GM08714 (cell line): Measurements from ENCODE around the gene SLC38A9.

Experiments
- H3K4me3 ChIP-seq: fragments of 200-500 bp; sonication (Bioruptor generic); 2 replicates; pipeline ENCODE4 v1.5.1; 2014; ENCODE audit warnings: mild to moderate bottlenecking, low read length, inconsistent platforms
- ZNF274 ChIP-seq: IDR thresholded peaks from 2 replicates; pipeline ENCODE4 v1.6.1; 2012; ENCODE audit warnings: mild to moderate bottlenecking, low read depth, low read length

The SLC38A9 gene

DNA sequence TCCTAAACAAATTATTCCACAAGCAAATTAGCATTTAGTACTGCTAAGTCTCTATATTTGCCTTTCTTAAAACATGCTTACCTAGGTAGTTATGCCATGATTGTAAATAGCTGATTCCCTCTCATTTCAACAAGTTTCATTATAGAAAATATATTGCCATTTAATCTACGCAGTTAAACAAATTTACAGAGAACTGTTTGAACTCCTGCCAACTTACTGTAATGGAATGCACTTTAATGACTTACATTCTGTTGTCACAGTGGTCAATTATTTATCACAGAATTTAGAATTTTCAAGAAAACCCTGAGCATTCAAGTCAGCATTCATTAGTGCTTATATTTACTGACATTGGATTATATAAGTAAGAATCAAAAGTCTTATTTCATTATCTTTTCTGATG, 19.6 kb downstream of the SLC38A9 start:
- no peak for TF ChIP-seq ZNF274
- no peak overlapping the region for H3K4me3 ChIP-seq

DNA sequence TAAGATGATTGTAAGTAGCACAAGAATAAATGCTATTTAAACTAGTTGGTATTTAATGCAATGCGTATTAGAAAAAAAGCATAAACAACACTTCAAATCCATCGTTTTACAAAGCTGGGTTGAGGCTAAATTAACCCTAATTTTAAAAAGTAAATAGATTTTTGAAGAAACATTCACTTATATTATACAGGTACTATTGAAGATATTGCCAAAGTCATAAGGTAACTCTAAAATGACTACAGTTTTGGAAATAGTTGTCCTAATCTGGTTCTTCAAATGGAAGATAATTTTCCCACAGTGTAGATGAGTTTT, 20.1 kb downstream of the SLC38A9 start:
- TF ChIP-seq ZNF274, result no peak
- H3K4me3 ChIP-seq, result no peak overlapping the region

DNA sequence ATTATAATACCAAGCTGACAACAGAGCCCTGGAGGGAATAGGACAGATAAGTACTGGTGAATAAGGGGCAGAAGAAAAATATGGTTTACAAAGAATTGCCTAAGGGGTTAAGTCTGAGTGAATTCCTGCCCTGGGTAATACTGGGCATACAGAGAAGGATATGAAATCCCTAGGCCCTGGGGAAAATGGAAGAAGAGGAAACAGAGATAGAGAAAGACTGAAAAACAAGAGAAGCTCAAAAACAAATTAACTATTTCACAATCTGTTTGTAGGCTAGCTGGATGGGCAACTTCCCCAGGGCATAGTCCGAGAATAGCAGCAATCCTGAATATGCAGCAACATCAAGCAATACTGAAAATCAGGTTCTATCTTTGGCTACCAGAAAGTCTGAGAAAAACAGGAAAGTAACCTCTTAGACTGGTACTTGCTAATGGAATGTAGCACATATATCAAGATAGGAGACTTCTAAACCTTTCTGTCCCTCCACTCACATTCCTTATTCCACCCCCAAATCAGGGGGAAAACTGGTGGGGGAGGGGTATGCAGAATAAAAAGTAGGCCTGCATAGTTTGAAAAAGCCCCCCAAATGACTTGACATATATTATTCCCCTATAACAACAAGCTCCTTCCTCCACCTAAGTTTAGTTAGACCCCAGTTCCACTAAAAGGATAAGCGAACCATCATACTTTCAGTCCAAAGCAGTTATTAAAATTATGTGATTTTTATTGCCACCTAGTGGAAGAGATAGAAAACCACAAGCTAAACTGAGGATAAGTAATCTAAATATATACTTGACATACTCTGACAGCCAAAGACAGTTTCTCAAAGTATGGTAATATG, 20.6 kb downstream of the SLC38A9 start:
- no peak overlapping the region for H3K4me3 ChIP-seq
- TF ChIP-seq ZNF274, result no peak

DNA sequence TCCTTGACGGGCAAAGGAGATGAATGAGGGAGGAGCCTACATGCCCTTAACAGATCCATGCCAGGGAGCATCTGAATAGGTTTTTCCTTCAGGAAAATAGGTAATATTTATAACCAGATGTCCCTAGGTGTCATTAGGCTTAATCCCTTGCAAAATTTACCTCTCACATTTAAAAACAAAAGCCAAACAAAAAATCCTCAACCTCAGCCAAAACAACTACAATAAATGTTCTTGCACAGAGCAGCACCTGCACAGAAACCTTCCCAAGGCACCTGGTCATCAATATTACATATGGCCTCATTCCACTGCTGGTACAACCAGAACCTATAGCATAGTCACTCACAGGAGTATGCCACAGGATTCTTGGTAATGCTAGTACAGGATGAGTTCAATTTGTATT, 30.1 kb downstream of the SLC38A9 start:
- no peak for TF ChIP-seq ZNF274
- no peak overlapping the region for H3K4me3 ChIP-seq

DNA sequence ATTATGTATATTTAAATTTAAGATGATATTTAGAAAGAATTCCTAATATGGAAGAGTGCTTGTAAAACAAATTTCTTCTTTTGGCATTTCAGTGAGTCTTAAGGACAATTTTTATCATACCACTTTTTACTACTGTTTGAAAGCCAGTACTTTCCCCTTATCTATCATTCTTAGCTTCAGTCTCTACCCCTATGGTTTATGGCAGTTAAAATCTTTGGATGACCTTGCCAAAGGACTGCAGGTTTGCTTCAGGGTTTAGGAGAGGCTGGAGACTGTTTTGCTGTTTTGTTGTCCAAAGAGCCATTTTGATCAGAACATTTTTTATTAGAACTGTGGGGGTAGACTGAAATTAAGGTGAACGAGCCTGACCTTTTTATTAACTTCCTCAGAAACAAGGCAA, 30.8 kb downstream of the SLC38A9 start:
- TF ChIP-seq ZNF274, result no peak
- H3K4me3 ChIP-seq, result no peak overlapping the region

DNA sequence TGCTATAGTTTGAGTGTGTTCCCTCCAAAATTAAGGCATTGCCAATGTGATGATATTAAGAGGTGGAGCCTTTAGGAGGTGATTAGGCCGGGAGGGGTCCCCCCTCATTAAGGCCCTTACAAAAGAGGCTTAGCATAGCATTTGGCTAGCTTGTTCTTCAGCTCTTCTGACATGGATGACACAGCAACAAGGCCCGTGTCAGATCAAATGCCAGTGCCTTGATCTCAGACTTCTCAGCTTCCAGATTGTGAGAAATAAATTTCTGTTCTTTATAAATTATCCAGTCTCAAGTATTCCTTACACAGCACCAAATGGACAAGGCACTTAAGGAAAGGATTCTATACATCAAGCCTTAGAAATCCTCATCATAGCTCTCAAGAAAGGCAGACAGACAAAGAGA, 31.8 kb downstream of the SLC38A9 start:
- TF ChIP-seq ZNF274, result no peak
- H3K4me3 ChIP-seq, result no peak overlapping the region

DNA sequence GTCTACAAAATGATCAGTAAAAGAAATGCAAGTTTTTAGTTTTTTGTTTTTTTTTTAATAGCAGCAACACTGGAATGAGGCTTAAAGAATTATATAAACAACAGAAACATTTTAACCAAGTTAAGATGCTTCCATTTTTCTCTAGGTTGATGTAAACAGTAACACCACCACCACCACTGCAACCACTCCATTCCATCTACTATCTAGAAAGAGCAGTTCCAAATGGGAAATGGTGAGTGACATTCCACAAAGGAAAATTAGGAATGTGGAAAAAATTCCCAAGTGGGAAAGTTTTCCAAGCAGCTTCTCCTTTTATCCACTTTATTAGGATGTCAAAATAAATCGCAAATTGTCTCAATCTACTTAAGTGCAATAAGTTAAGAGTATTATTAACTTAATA, 32.6 kb downstream of the SLC38A9 start:
- H3K4me3 ChIP-seq, result no peak overlapping the region
- no peak for TF ChIP-seq ZNF274

DNA sequence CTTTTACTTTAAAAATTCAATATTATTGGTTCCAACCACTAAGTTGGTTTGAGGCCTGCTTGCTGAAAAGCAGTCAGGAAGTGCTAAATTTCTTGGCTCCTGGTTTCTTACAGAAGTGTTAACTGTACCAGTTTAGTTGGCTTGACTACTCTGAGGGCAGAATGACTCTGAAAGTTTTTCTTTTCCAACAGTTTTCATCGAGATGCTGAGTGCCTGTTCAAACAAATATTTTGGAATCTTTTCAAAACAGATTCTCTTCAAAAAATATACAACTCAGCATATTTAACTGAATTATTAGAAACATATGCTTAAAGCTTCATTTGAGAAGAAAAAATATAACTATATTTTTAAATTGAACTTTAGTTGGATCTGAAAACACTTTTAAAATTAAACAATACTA, 37.0 kb downstream of the SLC38A9 start:
- TF ChIP-seq ZNF274, result no peak
- no peak overlapping the region for H3K4me3 ChIP-seq

DNA sequence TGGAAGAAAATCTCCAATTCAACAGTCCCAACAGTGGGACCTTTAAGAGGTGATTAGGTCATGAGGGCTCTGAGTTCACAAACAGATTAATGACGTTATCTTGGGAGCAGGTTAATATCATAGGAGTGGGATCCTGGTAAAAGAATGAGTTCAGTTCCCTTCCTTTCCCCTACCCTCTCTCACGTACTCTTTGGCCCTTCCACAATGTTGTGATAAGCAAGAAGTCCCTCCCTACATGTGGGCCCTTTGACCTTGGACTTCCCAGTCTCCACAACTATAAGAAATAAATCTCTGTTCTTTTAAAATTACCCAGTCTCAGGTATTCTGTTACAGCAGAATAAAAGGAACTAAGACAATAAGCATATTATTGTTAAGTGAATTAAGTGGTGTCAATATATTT, 37.8 kb downstream of the SLC38A9 start:
- H3K4me3 ChIP-seq, result no peak overlapping the region
- TF ChIP-seq ZNF274, result no peak

DNA sequence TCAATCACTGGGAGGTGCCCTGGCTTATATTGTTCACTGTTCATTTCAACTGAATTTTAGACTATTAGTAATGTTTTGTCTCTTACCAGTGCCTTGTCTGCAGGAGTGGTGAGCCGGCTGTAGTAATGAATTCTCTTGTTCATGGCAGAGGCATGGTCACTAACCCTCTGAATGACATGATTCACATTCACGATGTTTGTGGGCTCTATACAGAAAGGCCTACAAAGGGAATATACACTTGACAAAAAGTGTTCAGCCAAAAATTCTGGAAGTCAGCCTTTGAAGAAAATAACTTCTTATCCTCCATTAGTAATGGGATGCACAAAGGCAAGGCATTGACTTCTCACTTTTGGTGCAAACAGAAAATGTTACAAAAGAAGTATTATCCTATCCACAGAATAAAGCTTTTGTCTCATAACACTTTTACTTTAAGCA, 39.6 kb downstream of the SLC38A9 start:
- no peak for TF ChIP-seq ZNF274
- H3K4me3 ChIP-seq, result no peak overlapping the region

DNA sequence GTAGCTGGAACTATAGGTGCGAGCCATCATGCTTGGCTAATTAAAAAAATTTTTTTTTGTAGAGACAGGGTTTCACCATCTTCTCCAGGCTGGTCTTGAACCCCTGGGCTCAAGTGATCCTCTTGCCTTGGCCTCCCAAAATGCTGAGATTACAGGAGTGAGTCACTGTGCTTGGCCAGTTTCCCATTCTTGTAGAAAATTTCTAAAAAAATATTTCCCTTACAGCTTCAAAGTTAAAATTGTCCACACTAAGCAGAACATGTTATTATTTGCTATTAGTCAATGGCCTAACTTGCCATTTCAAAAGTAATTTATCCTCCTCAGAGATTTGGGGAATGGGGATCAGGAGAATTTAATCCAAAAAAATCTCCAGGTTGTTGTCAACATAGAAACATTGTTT, 40.1 kb downstream of the SLC38A9 start:
- H3K4me3 ChIP-seq, result no peak overlapping the region
- no peak for TF ChIP-seq ZNF274

DNA sequence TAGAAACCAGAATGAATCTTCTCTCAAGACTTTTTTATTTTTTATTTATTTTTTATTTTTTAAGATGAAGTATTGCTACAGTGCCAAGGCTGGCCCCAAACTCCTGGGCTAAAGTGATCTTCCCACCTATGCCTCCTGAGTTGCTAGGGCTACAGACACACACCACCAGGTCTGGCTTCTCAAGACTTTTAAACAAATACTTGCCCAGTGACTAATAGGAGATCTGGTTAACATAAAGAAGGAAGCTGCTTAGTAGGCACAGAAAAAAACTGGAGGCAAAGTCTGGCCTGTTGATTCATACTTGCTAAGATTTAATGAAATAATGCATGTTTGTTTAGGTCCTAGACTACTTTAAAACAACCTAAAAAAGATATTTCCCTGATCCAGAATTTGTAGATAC, 43.8 kb downstream of the SLC38A9 start:
- H3K4me3 ChIP-seq, result no peak overlapping the region
- TF ChIP-seq ZNF274, result no peak

DNA sequence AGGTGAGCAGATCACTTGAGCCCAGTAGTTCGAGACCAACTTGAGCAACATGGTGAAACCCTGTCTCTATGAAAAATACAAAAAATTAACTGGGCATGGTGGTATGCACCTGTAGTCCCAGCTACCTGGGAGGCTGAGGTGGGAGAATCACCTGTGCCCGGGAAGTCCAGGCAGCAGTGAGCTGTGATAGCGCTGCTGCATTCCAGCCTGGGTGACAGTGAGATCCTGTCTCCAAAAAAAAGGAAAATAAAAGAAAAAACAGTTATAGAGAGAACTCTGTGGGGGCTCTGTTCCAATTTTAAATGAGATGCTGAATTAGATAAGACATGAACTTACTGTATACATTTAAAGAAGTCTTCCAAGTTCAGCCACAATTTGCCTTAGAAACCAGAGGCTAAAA, 44.2 kb downstream of the SLC38A9 start:
- H3K4me3 ChIP-seq, result no peak overlapping the region
- TF ChIP-seq ZNF274, result no peak

DNA sequence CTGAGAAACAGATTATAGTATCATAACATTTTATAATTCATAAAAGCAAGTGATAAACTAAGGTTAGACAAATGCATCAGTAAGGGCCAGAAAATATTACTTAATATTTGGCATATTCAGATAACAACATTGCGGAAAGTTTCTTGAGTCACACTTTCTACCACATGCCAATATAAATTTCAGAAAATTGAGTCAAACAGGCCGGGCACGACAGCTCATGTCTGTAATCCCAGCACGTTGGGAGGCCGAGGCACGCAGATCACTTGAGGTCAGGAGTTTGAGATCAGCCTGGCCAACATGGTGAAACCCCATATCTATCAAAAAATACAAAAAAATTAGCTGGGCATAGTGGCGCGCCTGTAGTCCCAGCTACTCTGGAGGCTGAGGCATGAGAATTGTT, 47.1 kb downstream of the SLC38A9 start:
- no peak overlapping the region for H3K4me3 ChIP-seq
- no peak for TF ChIP-seq ZNF274

DNA sequence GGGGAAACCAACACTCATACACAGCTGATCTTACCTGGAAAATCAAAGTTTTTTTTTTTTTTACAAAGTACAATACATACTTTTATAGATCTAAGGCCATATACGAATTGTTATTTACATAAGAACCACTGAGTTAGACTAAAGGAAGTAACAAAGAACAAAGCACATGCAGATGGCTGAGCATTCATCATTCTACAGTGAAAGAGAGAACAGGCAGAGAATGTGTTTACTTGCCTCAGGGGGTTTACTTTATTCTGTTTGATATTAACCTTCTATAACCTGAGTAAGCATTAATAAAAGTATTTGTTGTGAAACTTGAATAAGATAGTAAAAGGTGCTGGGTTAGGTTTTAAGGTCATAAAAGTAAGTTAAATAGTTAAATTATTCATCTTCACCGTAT, 54.7 kb downstream of the SLC38A9 start:
- H3K4me3 ChIP-seq, result no peak overlapping the region
- no peak for TF ChIP-seq ZNF274

DNA sequence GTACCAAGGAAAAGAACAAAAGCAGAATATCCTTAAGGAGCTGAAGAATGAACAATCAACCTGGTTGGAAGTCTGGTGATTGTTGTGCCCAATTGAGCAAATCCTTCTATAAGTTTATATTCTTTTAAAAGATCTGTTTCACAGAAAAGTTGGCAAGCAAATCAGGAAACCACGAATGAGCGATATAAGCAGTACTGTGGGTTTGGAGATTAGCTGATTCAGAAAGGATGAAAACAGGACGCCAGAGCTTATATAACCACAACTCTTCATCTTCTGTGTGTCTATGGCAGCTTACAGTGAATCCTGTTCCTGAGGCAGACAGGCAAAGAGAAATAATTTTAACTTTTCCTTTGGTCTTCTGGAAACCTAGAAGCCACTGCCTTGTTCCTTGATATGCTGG, 61.7 kb downstream of the SLC38A9 start:
- TF ChIP-seq ZNF274, result no peak
- H3K4me3 ChIP-seq, result no peak overlapping the region

DNA sequence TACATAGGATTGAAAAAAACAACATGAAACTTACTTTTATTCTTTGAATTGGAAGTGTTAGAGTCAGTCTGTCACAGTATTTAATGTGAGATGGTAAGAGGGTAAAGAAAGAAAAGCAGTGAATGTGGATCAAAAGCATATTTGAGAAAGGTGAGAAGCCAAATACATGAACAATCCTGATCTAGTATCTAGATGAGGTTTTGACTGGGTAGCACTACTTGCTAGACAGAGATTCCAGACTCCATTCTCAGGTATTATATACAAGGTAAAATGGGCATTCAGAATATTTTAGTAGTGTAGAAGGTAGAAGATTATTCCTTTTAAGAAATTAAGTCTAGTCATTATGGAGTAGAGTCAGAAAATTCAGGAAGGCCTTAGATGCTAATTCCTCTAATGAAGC, 62.2 kb downstream of the SLC38A9 start:
- H3K4me3 ChIP-seq, result no peak overlapping the region
- no peak for TF ChIP-seq ZNF274
